Lower lobe of right lung (tissue), 2 donors: Measurements from ENCODE around the gene CLDN9. TPM values are rescaled to one million over a fixed set of nuclear protein-coding genes. Genes with fewer than 3 reads are reported as not detected.

Source experiments
- ATAC-seq, 2 donors: fragments of 200-7000 bp; cut with Tn5 transposase; one replicate each; pipeline ENCODE4 v1.9.1; 2020 to 2022; ENCODE audit warnings: mild to moderate bottlenecking in 2 of 2, moderate library complexity in 2 of 2
- DNase-seq: peaks from one replicate; pipeline ENCODE4 v3.0.0-alpha.2; 2020
- H3K27ac ChIP-seq: fragments of 200-600 bp; one replicate; pipeline ENCODE4 v1.8.0; 2022
- H3K27me3 ChIP-seq: fragments of 200-600 bp; one replicate; pipeline ENCODE4 v1.8.0; 2022; ENCODE audit warnings: low read depth
- H3K36me3 ChIP-seq: fragments of 200-600 bp; one replicate; pipeline ENCODE4 v1.8.0; 2022; ENCODE audit warnings: mild to moderate bottlenecking
- H3K4me1 ChIP-seq: fragments of 200-600 bp; one replicate; pipeline ENCODE4 v1.8.0; 2022
- H3K4me3 ChIP-seq: fragments of 200-600 bp; one replicate; pipeline ENCODE4 v1.8.0; 2022; ENCODE audit warnings: mild to moderate bottlenecking
- H3K9me3 ChIP-seq: fragments of 200-600 bp; one replicate; pipeline ENCODE4 v1.8.0; 2022
- intact Hi-C: fragments of 100-400 bp; cut with DNase I; formaldehyde crosslinking; loops from one replicate; pipeline ENCODE4 v1.11.0; 2022
- total RNA-seq: library from RNA; stranded (reverse); fragmentation: NEBNext Ultra II Directional; extraction: Animal tissue kit (Norgen Biotek cat#: 25700); gene quantifications from one replicate; pipeline ENCODE4 v1.2.1, GENCODE V29; 2021
- TF ChIP-seq, protein P1 (sequence below): fragments of 200-600 bp; IDR thresholded peaks from one replicate; pipeline ENCODE4 v1.8.0; 2022; ENCODE audit warnings: antibody characterized with exemption, mild to moderate bottlenecking
- donor health status: DM: no; HTN: yes; CAD: no; lungs with severe emphysema.

CLDN9 gene
- total RNA-seq, 1 donor from 2014 or later = 1.0 TPM

DNA sequence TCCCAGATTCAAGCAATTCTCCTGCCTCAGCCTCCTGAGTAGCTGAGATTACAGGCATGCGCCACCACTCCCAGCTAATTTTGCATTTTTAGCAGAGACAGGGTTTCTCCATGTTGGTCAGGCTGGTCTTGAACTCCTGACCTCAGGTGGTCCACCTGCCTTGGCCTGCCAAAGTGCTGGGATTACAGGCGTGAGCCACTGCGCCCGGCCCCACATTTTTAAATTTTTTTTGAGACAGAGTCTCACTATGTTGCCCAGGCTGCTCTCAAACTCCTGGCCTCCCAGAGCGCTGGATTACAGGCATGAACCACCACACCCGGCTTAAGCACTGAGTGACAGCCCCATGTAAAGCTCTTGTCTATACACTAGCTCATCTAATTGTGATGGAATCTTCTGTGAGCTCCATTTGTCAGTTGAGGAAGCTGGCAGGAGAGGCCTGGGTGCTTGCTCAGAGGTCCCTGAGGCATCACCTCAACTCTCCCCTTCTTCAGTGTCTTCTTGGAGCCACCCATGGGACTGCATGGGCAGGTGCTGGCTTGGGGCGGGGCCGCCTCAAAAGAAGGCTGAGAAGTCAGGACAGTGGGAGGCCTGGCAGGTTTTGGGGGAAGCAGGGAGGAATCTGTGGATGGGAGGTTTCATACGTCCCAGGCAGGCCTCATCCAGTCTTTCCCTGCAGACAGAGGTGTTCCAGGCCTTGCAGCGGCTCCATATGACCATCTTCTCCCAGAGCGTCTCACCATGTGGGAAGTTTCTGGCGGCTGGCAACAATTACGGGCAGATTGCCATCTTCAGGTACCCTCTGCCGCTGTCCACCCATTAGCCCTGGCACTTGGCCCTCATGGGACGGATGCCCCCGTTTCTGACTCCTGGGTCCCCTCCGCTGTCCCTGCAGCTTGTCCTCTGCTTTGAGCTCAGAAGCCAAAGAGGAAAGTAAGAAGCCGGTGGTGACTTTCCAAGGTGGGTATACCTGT lies 12.6 kb downstream of the CLDN9 start:
- peaks cover 18% of the 10 kb centered on the region for H3K36me3 ChIP-seq
- H3K9me3 ChIP-seq = no peaks in the 10 kb centered on the region
- H3K27me3 ChIP-seq = peaks cover 17% of the 10 kb centered on the region
- intact Hi-C loops = no loop called here
- no peak overlapping the region for H3K4me3 ChIP-seq
- ATAC-seq = no peak
- H3K4me1 ChIP-seq = peaks cover 65% of the 10 kb centered on the region
- DNase-seq = no peak
- TF ChIP-seq, protein P1, sequence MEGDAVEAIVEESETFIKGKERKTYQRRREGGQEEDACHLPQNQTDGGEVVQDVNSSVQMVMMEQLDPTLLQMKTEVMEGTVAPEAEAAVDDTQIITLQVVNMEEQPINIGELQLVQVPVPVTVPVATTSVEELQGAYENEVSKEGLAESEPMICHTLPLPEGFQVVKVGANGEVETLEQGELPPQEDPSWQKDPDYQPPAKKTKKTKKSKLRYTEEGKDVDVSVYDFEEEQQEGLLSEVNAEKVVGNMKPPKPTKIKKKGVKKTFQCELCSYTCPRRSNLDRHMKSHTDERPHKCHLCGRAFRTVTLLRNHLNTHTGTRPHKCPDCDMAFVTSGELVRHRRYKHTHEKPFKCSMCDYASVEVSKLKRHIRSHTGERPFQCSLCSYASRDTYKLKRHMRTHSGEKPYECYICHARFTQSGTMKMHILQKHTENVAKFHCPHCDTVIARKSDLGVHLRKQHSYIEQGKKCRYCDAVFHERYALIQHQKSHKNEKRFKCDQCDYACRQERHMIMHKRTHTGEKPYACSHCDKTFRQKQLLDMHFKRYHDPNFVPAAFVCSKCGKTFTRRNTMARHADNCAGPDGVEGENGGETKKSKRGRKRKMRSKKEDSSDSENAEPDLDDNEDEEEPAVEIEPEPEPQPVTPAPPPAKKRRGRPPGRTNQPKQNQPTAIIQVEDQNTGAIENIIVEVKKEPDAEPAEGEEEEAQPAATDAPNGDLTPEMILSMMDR = no peak
- no peak overlapping the region for H3K27ac ChIP-seq

DNA sequence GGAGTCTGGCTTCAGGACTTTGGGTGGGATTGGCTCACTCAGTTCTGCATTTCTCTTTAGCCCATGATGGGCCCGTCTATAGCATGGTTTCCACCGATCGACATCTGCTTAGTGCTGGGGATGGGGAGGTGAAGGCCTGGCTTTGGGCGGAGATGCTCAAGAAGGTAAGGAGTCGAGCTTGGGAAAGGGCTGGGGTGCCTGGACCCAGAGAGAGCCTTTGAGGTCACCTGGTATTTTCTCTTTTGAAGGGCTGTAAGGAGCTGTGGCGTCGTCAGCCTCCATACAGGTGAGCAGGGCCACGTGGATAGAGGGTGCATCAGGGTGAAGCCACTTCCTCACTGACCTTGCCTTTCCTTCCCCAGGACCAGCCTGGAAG lies 13.3 kb downstream of the CLDN9 start:
- intact Hi-C loops = no loop called here
- TF ChIP-seq, protein P1 = no peak
- H3K4me1 ChIP-seq = peaks cover 58% of the 10 kb centered on the region
- H3K4me3 ChIP-seq = no peak overlapping the region
- DNase-seq (no peak), ATAC-seq (no peak)
- peaks cover 18% of the 10 kb centered on the region for H3K36me3 ChIP-seq
- H3K27me3 ChIP-seq = peaks cover 24% of the 10 kb centered on the region
- no peaks in the 10 kb centered on the region for H3K9me3 ChIP-seq
- no peak overlapping the region for H3K27ac ChIP-seq

DNA sequence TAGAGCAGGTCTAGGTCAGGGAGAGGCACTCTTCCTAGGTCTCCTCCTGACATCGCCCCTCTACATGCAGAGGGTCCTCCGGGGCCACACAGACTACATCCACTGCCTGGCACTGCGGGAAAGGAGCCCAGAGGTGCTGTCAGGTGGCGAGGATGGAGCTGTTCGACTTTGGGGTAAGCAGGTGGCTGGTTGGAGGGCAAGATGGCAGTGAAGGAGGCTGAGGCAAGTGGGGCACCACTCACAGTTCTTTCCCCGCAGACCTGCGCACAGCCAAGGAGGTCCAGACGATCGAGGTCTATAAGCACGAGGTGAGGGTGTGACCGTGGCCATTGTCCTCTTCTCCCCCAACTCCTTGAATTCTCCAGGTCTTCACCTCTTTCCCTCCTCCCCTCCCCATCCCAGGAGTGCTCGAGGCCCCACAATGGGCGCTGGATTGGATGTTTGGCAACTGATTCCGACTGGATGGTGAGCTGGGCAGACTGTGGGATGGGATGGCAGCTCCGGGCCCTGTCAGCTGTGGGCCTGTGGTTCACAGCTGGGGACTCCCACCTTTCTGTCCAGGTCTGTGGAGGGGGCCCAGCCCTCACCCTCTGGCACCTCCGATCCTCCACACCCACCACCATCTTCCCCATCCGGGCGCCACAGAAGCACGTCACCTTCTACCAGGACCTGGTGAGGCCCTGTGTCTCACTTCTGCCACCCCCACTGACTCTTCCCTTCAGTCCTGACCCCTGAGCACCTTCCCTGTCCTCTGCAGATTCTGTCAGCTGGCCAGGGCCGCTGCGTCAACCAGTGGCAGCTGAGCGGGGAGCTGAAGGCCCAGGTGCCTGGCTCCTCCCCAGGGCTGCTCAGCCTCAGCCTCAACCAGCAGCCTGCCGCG lies 14.1 kb downstream of the CLDN9 start:
- TF ChIP-seq, protein P1 = no peak
- Histone ChIP-seq H3K4me1 (peaks cover 49% of the 10 kb centered on the region), H3K36me3 (peaks cover 18% of the 10 kb centered on the region)

DNA sequence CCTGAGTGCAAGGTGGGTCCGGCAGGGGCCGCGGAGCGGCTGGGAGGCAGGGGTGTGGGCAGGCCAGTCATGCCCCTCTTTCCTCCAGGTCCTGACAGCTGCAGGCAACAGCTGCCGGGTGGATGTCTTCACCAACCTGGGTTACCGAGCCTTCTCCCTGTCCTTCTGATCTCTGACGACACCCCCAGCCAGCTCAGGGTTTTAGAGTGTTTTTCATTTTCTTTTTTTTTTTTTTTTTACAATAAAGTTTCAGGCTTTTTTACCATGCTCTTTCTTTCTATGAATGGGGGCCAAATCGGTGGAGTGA lies 14.7 kb downstream of the CLDN9 start:
- Histone ChIP-seq H3K4me3 (no peak overlapping the region), H3K9me3 (no peaks in the 10 kb centered on the region), H3K27ac (no peak overlapping the region), H3K27me3 (peaks cover 36% of the 10 kb centered on the region), H3K4me1 (peaks cover 43% of the 10 kb centered on the region), H3K36me3 (peaks cover 18% of the 10 kb centered on the region)
- intact Hi-C loops = no loop called here
- DNase-seq = no peak
- ATAC-seq = no peak
- TF ChIP-seq, protein P1 = no peak

More for the DNA sequence above, 14.1 kb downstream of the CLDN9 start:
- intact Hi-C loops = no loop called here
- no peak overlapping the region for H3K4me3 ChIP-seq
- DNase-seq (no peak), ATAC-seq (no peak)
- H3K27me3 ChIP-seq = peaks cover 31% of the 10 kb centered on the region
- no peak overlapping the region for H3K27ac ChIP-seq
- H3K9me3 ChIP-seq = no peaks in the 10 kb centered on the region

DNA sequence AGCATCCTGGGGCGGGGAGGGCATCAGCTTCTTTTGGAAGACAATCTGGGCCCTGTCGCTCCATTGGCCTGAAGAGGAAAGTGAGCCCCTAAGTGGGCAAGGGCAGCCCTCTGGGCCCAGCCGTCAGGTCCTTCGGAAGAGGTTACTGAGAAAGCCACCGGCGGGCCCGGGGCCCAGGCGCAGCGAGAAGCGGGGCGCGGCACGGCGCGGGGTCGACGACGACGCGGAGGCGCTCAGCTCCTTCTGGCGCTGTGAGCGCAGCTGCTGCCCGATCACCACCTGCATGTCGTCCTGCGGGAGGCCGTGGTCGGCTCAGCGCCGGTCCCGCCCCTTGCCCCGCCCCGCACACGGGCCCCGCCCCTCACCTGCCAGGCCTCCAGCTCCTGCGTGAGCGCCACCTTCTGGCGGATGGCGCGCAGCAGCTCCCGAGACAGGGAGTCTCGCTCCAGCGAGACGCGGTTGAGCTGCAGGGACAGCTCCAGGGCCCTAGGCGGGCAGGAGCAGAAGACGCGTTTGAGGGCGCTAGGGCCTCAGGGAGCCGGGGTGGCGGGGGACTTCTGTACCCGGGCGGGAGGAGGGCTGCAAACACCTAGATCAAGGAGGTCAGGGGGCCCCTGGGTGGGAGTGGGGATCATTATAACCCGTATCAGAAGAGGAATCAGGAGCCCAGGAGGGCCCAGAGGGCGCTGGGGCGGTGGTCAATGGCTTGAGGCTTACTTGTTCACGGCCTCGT lies 15.4 kb downstream of the CLDN9 start:
- peak; percentile 91 for DNase-seq
- Histone ChIP-seq H3K36me3 (peaks cover 18% of the 10 kb centered on the region), H3K4me3 (no peak overlapping the region), H3K27ac (no peak overlapping the region), H3K4me1 (peaks cover 36% of the 10 kb centered on the region), H3K9me3 (no peaks in the 10 kb centered on the region), H3K27me3 (peaks cover 43% of the 10 kb centered on the region)
- peak; percentile 63 to 78 for ATAC-seq
- intact Hi-C loops = no loop called here
- TF ChIP-seq, protein P1 = peak; percentile 77
